Islet precursor cell (in vitro differentiated cells): ENCODE data around the gene ANAPC2.

ENCODE experiments used
- DNase-seq: peaks from one replicate; pipeline ENCODE4 v3.0.0-alpha.2; 2018

The ANAPC2 gene, protein sequence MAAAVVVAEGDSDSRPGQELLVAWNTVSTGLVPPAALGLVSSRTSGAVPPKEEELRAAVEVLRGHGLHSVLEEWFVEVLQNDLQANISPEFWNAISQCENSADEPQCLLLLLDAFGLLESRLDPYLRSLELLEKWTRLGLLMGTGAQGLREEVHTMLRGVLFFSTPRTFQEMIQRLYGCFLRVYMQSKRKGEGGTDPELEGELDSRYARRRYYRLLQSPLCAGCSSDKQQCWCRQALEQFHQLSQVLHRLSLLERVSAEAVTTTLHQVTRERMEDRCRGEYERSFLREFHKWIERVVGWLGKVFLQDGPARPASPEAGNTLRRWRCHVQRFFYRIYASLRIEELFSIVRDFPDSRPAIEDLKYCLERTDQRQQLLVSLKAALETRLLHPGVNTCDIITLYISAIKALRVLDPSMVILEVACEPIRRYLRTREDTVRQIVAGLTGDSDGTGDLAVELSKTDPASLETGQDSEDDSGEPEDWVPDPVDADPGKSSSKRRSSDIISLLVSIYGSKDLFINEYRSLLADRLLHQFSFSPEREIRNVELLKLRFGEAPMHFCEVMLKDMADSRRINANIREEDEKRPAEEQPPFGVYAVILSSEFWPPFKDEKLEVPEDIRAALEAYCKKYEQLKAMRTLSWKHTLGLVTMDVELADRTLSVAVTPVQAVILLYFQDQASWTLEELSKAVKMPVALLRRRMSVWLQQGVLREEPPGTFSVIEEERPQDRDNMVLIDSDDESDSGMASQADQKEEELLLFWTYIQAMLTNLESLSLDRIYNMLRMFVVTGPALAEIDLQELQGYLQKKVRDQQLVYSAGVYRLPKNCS

GRCh38 chr9:137188490-137189296, at the start of gene ANAPC2, which contains the start of gene SSNA1:
Gene ANAPC2, minus strand, starts transcription at chr9:137188560. Its CDS starts 28 bp downstream, at chr9:137188532.
Gene SSNA1, plus strand, starts transcription at chr9:137188676. Its CDS starts 51 bp downstream, at chr9:137188727.
- peak; percentile 95 for DNase-seq

DNA sequence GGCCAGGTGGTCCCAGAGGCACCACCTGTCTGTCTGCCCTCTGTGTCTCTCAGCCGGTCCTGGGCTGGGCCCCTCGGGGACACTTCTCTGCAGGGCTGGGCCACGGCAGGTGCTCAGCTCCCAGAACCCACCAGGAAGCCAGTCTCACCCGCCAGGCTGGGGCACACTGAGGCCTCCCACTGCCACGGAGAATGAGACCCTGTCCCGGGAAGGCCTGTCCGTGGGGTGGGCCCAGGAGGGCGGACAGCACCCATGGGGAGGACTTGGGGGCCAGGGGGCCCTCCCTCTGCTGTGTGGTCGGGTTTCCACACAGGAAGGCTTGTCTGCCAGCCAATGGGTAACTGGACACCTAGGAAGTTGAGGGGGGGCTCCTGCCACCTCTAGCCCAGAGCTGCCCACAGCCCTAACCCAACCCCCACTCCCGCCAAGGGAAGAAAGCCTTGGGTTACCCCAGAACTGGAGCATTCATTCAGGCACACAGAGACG, 48.6 kb upstream of the ANAPC2 start:
- no peak for DNase-seq

DNA sequence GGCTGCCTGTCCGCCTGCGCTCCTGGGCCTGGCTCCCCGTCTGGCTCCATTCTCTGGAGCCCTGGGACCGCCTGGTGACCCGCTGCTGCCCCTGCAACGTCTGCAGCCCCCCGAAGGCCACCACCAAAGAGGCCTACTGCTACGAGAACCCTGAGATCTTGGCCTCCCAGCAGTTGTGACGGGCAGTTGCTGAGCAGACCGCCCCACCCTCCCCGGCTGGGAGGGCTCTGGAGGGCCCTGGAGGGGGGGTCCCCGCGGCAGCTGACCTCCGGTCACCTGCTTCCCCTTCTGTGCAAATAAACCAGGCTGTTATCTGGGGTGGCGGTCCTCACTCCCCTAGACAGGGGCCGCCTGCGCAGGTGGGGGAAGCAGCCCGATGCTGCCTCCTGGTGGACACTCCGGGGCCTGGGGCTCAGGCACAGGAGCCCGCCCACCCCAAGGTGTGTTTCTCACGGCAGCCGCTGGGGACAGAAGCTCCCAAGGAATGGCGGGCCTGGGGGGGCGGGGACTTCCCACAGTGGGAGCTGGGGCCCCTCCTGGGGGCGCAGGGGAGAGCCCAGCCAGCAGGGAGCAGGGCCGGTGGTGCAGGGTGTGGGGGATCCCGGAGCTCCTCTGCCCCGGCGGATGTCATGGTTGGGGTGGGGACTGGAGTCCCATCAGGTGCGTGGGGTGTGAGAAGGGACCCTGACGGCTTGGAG, 48.0 kb upstream of the ANAPC2 start:
- DNase-seq: peak; percentile 90

GRCh38 chr9:137235424-137236237, 47.3 kb upstream of the ANAPC2 start:
- no peak for DNase-seq

DNA sequence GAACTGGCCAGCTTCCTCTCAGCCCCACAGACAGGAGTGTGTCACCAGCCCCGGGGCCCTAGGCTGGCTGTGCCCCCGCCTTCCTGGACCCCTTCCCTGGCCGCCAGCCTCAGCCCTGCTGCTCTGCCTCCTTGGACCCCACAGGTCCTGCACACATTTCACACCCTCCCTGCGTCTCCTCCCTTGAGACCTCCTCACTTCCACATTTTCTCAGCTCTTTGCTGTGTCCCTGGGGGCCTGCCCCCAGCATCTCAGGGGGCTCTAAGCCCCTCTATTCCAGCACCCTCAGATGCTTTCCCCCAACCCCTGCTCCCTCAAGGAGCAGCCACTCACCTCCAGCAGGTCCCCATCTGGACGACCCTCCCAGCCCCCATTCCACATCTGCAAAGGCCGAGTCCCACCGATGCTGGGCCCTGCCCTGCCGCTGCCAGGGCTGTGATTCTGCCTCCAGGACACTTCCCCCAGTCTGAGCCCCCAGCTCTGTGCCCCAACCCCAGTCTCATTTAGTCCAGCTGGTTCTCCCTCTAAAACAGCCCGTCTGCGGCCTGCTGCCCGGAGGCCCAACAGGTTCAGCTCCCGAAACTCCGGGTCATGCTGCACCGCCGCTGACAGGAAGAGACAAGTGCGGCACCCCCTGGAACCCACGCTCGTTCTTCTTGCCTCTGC, 46.5 kb upstream of the ANAPC2 start:
- no peak for DNase-seq

DNA sequence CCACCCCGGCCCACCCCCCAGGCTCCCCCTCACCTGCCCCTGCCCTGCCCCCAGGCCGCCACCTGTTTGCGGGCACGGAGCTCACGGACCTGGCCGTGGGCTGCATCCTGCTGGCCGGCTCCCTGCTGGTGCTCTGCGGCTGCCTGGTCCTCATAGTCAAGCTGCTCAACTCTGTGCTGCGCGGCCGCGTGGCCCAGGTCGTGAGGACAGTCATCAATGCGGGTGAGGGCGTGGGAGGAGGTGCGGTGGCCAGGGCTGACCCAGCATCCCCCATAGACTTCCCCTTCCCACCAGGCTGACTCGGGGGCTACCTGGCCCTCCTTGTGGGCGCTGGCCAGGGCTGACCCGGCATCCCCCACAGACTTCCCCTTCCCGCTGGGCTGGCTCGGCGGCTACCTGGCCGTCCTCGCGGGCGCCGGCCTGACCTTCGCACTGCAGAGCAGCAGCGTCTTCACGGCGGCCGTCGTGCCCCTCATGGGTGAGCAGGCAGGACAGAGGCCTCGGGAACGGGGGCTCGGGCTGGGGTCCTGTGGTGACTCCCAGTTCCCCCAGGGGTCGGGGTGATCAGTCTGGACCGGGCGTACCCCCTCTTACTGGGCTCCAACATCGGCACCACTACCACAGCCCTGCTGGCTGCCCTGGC, 45.8 kb upstream of the ANAPC2 start:
- no peak for DNase-seq

DNA sequence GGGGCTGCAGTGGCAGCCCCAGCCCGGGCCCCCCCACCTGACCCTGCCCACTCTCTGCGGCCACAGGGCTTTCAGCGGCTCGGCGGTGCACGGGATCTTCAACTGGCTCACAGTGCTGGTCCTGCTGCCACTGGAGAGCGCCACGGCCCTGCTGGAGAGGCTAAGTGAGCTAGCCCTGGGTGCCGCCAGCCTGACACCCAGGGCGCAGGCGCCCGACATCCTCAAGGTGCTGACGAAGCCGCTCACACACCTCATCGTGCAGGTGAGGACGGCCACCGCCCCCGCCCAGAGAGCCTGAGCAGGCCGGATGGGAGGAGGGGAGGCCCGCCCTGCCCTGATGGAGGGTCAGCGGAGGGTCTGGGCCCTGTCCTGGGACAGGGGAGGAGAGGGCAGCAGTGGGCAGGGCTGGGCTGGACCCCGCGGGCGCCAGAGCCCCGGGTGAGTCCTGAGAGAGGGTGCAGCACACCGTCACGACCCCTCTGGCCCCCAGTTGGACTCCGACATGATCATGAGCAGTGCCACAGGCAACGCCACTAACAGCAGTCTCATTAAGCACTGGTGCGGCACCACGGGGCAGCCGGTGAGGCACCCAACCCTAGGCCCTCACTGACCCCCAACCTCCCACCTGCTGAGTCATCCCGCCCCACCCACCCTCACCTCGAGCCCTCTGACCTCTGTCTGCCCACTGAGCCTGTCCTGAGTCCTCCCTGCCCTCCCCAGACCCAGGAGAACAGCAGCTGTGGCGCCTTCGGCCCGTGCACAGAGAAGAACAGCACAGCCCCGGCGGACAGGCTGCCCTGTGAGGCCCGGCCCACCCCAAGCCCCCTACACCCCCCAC, 45.0 kb upstream of the ANAPC2 start:
- no peak for DNase-seq

DNA sequence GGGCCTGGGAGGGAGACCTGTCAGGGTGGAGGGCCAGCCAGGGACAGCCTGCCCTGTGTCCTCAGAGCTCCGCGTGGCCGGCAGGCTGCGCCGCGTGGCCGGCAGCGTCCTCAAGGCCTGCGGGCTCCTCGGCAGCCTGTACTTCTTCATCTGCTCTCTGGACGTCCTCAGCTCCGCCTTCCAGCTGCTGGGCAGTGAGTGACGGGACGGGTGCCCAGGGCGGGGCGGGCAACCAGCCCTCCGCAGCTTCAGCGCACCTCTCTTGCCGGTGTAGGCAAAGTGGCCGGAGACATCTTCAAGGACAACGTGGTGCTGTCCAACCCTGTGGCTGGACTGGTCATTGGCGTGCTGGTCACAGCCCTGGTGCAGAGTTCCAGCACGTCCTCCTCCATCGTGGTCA, 44.1 kb upstream of the ANAPC2 start:
- DNase-seq: no peak

GRCh38 chr9:137232101-137232500, 43.7 kb upstream of the ANAPC2 start:
- DNase-seq: no peak

DNA sequence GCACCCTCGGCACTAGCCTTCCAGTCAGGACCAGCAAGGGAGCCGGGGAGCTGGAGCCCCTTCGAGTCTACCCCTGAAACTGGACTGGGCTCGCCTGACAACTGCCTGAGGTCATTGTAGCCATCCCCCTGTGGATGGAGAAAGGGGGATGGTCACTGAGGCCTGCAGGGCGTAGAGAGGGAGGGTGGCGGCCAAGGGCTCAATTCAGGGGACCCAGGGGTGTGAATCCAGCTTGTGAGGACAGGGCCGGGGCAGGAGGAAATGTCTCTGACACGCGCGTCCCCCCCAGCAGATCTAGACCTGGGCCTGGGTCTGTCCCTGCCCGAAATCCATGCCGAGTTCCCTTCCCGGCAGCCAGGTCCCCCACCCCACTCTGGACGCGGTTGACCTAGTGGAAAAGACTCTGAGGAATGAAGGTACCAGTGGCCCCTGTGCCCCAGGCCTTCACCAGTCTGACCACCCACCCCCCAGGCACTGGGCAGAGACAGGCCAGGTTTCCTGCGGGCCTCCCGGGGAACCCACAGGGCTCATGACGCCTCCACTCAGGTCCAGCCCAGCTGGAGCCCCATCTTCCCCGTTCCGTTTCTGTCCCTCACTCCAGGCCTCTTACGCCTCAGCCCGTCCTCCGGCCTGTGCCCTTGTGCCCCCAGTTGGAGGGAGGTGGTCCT, 43.1 kb upstream of the ANAPC2 start:
- DNase-seq: no peak

- no peak for DNase-seq
These were observed 42.5 kb upstream of the ANAPC2 start, which contains the start of gene SLC34A3 for GRCh38 chr9:137230705-137231371. Gene SLC34A3, plus strand, starts transcription at chr9:137230901. Its CDS starts 802 bp downstream, at chr9:137231703.

- DNase-seq: no peak
These were observed 41.7 kb upstream of the ANAPC2 start for GRCh38 chr9:137229903-137230704.

DNA sequence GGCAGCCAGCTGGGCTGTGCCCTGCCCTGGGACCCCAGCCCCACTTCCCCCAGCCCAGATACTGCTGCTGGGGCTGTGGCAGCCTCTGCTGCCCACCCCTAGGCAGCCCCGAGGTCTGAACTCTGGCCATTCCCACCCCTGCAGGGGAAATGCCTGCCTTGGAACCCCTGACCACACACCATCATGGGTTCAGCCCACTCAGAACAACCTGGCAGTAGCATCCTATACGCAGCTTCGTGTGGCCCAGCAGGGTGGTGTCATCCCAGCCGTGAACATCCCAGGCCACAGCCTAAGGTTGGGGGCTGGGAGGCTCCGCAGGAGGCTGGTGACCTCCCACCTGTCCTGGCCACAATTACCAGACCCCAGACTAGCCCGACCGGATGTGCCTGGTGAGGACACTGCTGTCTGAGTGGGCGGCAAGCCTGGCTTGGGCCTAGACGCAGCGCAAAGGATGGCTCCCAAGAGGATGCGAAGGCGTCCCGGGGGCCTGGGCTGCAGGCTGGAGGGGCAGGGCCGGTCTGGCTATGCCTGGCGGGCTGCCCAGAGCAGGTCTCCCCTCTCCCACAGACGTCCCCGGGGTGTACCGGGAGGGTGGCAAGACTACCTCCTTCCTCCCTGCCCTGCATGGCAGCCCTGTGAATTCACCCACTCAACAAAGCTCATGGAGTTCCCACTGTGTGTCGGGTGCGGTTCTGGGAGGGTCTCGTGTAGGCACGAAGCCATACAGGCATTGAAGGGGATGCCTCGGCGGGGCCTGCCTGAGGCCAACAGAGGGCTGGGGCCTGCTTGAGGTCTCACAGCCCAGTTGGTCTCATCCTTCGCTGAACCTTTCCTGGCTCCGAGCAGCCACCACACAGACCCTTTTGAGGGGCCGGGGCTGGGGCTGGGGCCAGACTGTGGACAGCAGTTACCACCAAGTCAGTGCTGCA, 40.9 kb upstream of the ANAPC2 start:
- no peak for DNase-seq

DNA sequence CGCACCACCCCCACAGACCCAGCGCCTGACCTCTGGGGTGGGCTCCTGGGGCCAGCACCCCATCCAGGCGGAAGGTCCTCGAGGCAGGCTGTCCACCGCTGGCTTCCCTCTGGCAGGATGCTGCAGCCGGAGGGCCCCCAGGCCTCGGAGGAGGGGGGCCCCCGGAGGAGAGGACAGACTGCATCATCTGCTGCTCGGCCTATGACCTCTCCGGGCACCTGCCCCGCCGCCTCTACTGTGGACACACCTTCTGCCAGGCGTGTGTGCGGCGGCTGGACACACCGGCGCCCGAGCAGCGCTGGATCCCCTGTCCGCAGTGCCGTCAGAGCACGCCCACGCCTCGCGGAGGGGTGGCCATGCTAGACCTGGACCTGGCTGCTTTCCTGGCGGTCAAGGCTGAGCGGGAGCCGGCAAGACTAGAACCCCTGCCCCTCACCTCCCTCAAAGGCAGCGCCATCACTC, 40.2 kb upstream of the ANAPC2 start:
- no peak for DNase-seq

DNA sequence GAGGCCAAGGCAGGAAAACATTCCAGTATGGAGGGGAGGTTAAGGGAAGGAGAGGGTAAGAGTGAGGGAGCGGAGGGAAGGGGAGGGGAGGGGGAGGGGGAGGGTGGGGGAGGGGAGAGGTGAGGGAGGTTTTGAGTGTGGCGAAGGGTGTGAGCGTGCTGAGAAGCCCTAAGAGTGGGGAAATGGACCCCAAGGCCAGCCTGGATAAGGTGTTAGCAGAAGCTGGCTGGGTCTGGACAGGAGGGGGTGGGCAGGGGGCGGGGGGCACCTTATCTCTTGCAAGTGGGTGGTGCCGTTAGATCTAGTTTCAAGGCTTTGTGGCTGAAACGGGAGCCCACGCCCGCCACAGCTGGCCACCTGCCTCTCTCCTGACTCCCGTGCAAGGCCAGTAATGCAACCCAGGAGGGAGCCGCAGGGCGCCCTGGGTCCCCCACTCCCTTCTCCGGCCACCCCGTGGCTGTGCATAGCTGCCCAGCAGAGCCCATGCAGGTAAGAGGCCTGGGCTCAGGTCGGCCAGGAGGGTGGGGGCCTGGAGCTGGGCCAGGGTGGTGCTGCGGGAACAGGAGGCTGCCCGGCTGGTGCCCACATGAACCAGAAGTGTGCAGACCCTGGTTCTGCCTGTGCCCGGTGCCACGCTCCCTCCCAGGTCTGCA, 39.6 kb upstream of the ANAPC2 start:
- DNase-seq: no peak
